Bronchial epithelial cell (primary cell): Measurements from ENCODE around the gene ZNF578. TPM values are rescaled to one million over a fixed set of nuclear protein-coding genes. Genes with fewer than 3 reads are reported as not detected.
"Not testable (repeated sequence)": the region's sequence is repeated elsewhere in the genome, so short reads cannot be mapped to it uniquely, and the experiment has no call there.

Experiments used
- DNase-seq: peaks from one replicate; pipeline ENCODE4 v3.0.0-alpha.2; 2010; ENCODE audit warnings: low read depth
- FAIRE-seq: peaks from 2 replicates; lab custom pipeline; 2011; peaks lifted over from hg19 to GRCh38; lab: Jason Lieb, UNC
- H3K27me3 ChIP-seq: 2 replicates; pipeline ENCODE4 v1.5.1; 2011; ENCODE audit warnings: low read length; ENCODE audit not compliant: control insufficient read depth, insufficient read depth
- H3K36me3 ChIP-seq: 2 replicates; pipeline ENCODE4 v1.5.1; 2011; ENCODE audit warnings: low read length; ENCODE audit not compliant: control insufficient read depth, insufficient read depth
- H3K4me3 ChIP-seq: 2 replicates; pipeline ENCODE4 v1.5.1; 2011; ENCODE audit warnings: mild to moderate bottlenecking, low read depth, low read length, control low read depth
- total RNA-seq: library from RNA; depleted of rRNA; stranded (reverse); fragments of >200 nt; gene quantifications from 2 replicates; pipeline ENCODE4 v1.2.1, GENCODE V29; 2014
- TF ChIP-seq, protein P1 (sequence below): IDR thresholded peaks from 2 replicates; pipeline ENCODE4 v1.5.1; 2011; ENCODE audit warnings: mild to moderate bottlenecking, moderate library complexity, low read length, control low read depth, inconsistent platforms; ENCODE audit not compliant: insufficient read depth, severe bottlenecking

Gene ZNF578
- total RNA-seq, 1 donor from 2014 or later = 2.4 TPM

- H3K36me3 ChIP-seq = no peaks in the 10 kb centered on the region
- DNase-seq = no peak
- TF ChIP-seq, protein P1, sequence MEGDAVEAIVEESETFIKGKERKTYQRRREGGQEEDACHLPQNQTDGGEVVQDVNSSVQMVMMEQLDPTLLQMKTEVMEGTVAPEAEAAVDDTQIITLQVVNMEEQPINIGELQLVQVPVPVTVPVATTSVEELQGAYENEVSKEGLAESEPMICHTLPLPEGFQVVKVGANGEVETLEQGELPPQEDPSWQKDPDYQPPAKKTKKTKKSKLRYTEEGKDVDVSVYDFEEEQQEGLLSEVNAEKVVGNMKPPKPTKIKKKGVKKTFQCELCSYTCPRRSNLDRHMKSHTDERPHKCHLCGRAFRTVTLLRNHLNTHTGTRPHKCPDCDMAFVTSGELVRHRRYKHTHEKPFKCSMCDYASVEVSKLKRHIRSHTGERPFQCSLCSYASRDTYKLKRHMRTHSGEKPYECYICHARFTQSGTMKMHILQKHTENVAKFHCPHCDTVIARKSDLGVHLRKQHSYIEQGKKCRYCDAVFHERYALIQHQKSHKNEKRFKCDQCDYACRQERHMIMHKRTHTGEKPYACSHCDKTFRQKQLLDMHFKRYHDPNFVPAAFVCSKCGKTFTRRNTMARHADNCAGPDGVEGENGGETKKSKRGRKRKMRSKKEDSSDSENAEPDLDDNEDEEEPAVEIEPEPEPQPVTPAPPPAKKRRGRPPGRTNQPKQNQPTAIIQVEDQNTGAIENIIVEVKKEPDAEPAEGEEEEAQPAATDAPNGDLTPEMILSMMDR = no peak
- no peak for FAIRE-seq
- no peaks in the 10 kb centered on the region for H3K27me3 ChIP-seq
- no peak overlapping the region for H3K4me3 ChIP-seq
Observed at GRCh38 chr19:52492201-52492993, 39.0 kb downstream of the ZNF578 start.

DNA sequence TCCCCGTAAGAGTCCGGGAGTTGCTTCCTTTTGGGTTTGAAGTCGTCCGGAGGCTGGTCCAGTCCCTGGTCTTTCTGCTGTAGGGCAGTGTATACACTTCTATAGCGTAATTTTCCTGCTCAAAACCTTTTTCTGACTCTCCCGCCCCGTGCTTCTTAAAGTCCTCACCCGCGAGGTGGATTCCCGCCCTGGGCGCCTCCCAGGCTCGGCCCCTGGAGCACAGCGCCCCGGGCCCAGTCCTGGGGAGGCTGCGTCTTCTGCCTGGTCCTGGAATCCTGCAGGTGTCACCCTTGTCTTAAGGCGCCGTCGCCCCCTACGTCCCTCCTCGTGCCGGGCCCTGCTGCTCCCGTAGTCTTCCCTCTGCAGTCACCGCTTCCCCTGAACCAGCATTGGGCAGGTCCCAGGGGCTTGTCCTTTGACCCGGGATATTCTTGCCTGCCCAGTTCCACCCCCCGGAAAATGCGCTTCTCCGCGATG is 39.7 kb downstream of the ZNF578 start:
- no peak for DNase-seq
- Histone ChIP-seq H3K36me3 (no peaks in the 10 kb centered on the region), H3K4me3 (no peak overlapping the region), H3K27me3 (no peaks in the 10 kb centered on the region)
- no peak for FAIRE-seq
- TF ChIP-seq, protein P1 = no peak

GRCh38 chr19:52494518-52494917 is 41.2 kb downstream of the ZNF578 start:
- no peaks in the 10 kb centered on the region for H3K27me3 ChIP-seq
- no peaks in the 10 kb centered on the region for H3K36me3 ChIP-seq
- TF ChIP-seq, protein P1 = no peak
- DNase-seq (no peak), FAIRE-seq (no peak)
- H3K4me3 ChIP-seq = no peak overlapping the region

DNA sequence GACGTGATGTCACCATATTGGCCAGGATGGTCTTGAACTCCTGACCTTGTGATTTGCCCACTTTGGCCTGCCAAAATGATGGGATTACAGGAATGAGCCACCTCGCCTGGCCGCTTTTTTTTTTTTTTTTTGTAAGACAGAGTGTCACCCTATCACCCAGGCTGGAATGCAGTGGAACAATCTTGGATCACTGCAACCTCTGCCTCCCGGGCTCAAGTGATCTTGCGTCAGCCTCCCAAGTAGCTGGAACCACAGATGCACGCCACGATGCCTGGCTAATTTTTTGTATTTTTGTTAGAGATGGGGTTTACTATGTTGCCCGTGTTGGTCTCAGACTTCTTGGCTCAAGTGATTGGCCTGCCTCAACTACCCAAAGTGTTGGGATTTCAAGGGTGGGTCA is 45.2 kb downstream of the ZNF578 start:
- H3K36me3 ChIP-seq = no peaks in the 10 kb centered on the region
- DNase-seq (no peak), FAIRE-seq (no peak)
- TF ChIP-seq, protein P1 = no peak
- no peaks in the 10 kb centered on the region for H3K27me3 ChIP-seq
- no peak overlapping the region for H3K4me3 ChIP-seq

DNA sequence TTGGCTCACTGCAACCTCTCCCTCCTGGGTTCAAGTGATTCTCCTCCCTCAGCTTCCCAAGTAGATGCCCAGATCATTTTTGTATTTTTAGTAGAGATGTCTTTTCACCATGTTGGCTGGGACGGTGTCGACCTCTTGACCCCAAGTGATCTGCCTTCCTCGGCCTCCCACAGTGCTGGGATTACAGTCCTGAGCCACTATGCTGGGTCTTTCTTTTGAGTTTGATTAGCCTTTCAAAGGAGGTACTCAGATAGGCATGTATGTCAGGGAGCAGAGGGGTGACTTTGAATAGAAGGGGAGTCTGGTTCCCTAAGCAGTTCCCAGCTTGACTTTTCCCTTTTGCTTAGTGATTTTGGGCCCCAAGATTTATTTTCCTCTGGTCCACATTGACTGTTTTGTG is 47.1 kb downstream of the ZNF578 start:
- H3K4me3 ChIP-seq, DNase-seq, H3K36me3 ChIP-seq, FAIRE-seq, H3K27me3 ChIP-seq: not testable (repeated sequence)

DNA sequence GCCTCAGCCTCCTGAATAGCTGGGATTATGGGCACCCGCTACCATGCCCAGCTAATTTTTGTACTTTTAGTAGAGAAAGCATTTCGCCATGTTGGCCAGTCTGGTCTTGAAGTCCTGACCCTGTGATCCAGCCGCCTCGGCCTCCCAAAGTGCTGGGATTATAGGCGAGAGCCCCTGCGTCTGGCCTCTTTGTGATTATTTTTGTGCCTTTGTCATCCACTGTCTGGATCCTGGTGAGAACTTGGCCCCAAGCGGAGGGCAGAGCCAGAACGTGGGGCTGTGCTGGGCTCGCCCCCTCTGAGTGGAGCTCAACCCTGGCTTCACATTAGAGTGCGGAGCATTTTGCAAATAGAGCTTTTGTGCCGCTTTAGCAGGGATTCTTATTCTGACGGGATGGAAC is 47.6 kb downstream of the ZNF578 start:
- DNase-seq, H3K4me3 ChIP-seq, H3K27me3 ChIP-seq, H3K36me3 ChIP-seq, FAIRE-seq: not testable (repeated sequence)
